ENCODE results near the gene KIFAP3.

DNA sequence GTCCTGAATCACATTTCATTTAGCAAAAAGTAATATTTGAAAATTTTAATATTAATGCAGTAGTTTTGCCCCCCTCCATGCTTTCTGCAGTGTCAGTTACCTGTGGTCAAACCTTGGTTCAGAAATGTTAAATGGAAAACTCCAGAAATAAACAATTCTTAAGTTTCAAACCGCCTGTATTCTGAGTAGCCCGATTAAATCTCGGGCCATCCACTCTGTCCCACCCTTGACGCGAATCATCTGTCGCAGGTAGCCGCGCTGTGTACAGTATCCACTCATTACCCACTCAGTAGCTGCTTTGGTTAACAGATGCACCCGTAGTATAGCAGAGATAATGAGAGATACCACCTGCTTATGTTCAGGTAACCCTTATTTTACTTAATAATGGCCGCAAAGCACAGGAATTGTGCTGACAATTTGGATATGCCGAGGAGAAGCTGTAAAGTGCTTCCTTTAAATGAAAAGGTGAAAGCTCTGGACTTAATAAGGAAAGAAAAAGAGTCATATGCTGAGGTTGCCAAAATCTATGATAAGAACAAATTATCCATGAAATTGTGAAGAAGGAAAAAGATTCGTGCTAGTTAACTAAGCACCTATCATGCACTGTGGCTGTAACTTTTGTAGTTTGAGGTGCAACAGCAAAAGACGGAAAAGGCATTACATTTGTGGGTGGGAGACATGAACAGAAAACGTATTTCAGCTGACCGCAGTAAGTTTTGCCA is 179.9 kb downstream of the KIFAP3 start:
- TF ChIP-seq, protein P1, sequence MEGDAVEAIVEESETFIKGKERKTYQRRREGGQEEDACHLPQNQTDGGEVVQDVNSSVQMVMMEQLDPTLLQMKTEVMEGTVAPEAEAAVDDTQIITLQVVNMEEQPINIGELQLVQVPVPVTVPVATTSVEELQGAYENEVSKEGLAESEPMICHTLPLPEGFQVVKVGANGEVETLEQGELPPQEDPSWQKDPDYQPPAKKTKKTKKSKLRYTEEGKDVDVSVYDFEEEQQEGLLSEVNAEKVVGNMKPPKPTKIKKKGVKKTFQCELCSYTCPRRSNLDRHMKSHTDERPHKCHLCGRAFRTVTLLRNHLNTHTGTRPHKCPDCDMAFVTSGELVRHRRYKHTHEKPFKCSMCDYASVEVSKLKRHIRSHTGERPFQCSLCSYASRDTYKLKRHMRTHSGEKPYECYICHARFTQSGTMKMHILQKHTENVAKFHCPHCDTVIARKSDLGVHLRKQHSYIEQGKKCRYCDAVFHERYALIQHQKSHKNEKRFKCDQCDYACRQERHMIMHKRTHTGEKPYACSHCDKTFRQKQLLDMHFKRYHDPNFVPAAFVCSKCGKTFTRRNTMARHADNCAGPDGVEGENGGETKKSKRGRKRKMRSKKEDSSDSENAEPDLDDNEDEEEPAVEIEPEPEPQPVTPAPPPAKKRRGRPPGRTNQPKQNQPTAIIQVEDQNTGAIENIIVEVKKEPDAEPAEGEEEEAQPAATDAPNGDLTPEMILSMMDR (IDR thresholded peaks at IDR 0.05), result no peak
- TF ChIP-seq POLR2A (IDR thresholded peaks at IDR 0.05), result no peak

All from adrenal gland (tissue), 5 donors.